Erythroblast (primary cell): Measurements from ENCODE around the gene FTO.

Source experiments
- GATA1 ChIP-seq: IDR thresholded peaks from 2 replicates; pipeline ENCODE4 v1.6.1; 2011; ENCODE audit warnings: low read depth, mild to moderate bottlenecking, control low read depth, low read length, moderate library complexity
- POLR2A ChIP-seq: IDR thresholded peaks from 2 replicates; pipeline ENCODE4 v1.6.1; 2011; ENCODE audit warnings: mild to moderate bottlenecking, low read length

DNA sequence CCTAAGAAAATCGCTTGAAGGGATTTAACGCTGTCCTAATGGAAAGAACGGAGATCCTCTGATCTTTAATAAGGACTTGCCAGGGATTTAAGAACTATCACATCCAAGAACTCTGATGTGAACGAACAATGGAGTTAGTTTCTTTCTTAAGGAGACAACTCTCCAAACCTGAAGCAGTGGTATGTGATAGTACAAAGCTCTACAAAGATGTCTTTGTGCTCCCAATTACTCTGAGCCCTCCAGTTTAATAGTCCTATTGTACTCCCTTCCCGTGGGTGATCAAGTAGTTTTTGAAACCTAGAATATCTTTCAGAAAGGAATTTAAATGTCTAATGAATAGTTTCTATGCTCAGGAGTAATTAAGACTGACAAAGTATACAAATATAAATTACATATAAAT lies 123.8 kb downstream of the FTO start:
- TF ChIP-seq POLR2A (no peak), GATA1 (no peak)
